GM13977 (cell line): ENCODE data around the gene SYNDIG1.

Experiments
- DNase-seq: peaks from one replicate; pipeline ENCODE4 v3.0.0; 2012; ENCODE audit warnings: low spot score
- in situ Hi-C: fragments of 300-500 bp; cut with MboI; formaldehyde crosslinking; loops from one replicate; pipeline ENCODE4 v1.12.0; 2022; ENCODE audit warnings: low sequenced_read_pairs, low pct_unique_long_range_greater_than_20kb, mixed read lengths, inconsistent platforms; ENCODE audit not compliant: unreplicated experiment
- TF ChIP-seq, protein P1 (sequence below): IDR thresholded peaks from 2 replicates; pipeline ENCODE4 v1.5.1; 2012; ENCODE audit warnings: mild to moderate bottlenecking, control low read depth; ENCODE audit not compliant: insufficient read depth; ENCODE audit errors: extremely low read depth, missing control alignments

SYNDIG1 gene

DNA sequence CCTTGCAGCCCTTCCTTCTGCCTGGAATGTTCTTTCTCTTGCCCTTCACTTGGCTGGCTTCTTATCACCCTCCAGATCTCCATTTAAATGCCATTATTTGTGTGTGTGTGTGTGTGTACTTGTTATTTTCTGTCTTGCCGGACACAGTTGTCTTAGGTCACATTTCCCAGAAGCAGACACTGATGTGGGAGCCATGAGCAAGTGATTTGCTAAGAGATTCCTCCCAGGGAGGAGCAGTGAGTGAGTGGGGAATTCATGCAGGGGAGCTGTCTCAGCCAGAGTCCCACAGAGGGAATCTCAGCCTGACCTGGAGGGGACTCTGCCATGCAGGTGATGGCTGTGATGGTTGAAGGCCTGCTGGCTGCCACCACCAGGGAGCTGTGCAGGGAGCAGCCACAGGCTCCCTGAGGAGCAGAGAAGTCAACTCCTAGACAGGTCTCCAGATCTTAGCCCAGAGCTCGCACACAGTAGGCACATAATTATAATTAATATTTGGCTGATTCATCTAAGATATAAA lies 96.5 kb downstream of the SYNDIG1 start:
- in situ Hi-C loops, result no loop called here
- DNase-seq, result no peak
- TF ChIP-seq, protein P1, sequence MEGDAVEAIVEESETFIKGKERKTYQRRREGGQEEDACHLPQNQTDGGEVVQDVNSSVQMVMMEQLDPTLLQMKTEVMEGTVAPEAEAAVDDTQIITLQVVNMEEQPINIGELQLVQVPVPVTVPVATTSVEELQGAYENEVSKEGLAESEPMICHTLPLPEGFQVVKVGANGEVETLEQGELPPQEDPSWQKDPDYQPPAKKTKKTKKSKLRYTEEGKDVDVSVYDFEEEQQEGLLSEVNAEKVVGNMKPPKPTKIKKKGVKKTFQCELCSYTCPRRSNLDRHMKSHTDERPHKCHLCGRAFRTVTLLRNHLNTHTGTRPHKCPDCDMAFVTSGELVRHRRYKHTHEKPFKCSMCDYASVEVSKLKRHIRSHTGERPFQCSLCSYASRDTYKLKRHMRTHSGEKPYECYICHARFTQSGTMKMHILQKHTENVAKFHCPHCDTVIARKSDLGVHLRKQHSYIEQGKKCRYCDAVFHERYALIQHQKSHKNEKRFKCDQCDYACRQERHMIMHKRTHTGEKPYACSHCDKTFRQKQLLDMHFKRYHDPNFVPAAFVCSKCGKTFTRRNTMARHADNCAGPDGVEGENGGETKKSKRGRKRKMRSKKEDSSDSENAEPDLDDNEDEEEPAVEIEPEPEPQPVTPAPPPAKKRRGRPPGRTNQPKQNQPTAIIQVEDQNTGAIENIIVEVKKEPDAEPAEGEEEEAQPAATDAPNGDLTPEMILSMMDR, result no peak

DNA sequence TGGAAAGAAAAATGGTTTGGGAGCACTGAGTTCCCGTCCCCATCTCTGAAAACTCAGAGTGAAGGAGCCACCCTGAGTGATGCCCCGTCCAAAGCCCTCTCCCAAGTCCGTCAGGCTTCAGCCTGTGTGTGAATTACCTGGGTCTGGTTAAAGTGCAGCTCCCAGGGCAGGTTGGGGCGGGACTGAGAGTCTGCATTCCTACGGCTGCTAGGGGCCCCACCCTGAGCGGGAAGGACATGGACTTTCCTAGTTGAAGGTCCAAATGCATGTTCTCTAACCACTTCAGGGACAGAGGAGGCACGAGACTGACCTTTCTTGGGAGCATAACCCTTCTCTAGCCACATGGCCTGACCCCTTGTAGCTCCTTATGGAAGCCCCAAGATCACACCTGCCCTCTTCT lies 97.2 kb downstream of the SYNDIG1 start:
- TF ChIP-seq, protein P1, result no peak
- in situ Hi-C loops, result no loop called here
- no peak for DNase-seq

DNA sequence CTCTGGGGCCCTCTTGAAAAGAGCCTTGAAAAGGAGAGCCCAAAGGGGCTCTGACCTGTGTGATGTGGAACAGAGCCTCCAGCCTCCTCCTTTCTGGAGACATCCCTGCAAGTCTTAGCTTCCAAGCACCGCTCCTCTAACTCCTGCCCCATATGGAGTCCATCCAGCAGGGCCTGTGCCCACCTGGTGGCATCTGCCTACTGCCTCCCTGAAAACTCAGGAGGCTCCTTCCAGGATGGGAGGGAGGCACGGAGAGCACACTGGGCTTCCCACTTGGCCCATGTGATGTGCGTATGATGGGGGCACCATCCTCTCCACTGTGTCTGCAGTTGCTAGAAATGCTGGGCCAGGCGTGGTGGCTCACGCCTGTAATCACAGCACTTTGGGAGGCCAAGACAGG lies 98.1 kb downstream of the SYNDIG1 start:
- TF ChIP-seq, protein P1, result no peak
- no peak for DNase-seq
- in situ Hi-C loops, result no loop called here

DNA sequence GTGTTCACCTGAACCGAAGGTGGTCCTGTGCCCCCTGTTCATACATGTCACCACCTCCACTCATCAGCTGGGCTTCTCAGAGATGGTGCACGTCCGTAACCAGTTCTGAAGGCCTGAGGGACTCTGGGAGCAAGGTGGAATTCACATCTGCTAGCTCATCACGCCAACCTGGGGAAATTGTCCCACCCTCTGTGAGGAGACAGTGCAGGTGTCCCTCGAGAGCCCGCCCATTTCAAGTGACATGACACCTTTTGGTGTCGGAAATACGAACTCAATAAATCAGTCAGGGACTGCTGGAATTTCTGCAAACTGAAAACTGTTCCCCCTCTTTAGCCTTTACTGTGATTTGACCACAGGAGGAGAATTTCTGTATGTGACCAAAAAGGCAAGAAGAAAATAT lies 99.4 kb downstream of the SYNDIG1 start:
- TF ChIP-seq, protein P1, result no peak
- no peak for DNase-seq
- in situ Hi-C loops, result no loop called here

DNA sequence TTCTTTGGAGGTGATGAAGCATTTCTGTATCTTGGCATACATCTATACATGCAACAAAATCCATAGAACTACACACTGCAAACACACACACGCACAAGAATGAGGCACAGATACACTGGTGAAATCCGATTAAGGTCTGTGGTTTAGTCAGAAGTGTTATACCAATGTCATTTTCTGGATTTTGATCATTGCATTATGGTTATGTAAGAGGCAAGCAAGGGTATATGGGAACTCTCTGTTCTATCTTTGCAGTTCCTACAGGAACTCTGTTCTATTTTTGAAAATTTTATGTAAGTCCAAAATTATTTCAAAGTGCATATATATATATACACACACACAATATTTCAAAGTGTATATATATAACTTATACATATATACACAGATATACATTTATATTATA lies 101.7 kb downstream of the SYNDIG1 start:
- TF ChIP-seq, protein P1, result no peak
- in situ Hi-C loops, result no loop called here
- DNase-seq, result no peak

DNA sequence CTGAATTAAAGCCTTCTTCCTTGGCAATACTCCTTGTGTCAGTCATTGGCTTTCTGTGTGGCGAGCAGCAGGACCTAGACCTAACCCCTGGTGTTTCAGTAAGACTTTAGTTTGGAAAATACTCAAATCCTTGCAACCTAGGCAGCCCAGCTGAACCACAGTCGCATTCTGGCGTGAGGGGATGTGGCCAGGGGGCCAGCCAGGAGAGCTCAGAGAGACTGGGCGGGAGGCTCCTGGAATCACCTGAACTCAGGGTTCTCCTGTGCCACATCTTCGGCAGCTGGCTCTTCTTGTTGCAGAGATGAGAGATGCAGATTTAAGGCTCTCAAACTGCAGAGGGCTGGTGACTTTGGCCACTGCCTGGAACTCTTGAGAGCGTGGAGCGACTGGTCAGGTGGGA lies 102.7 kb downstream of the SYNDIG1 start:
- in situ Hi-C loops, result no loop called here
- TF ChIP-seq, protein P1, result no peak
- DNase-seq, result no peak

DNA sequence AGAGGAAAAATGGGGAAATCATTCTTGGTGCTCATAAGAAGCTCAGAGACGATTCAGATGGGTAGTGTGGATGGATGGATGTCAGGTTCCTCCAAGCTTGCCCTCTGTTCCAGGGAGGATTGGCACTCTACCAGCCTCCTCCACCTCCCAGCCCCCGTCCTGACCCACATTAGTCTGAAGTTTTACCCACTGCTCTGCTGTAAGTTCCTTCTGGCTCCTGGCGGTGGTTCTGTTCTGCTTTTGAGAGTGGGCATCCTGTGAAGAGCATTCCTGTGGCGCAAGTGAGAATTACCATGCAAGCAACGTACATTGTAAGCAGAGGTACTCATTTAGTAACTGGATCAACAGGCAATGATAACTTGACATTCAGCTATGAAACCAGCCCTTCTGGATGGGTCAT lies 103.4 kb downstream of the SYNDIG1 start:
- DNase-seq, result no peak
- TF ChIP-seq, protein P1, result no peak
- in situ Hi-C loops, result no loop called here
